Thyroid gland (tissue), 4 donors: ENCODE data around the gene GPC6. TPM values are rescaled to one million over a fixed set of nuclear protein-coding genes. Genes with fewer than 3 reads are reported as not detected.

Source experiments
- DNase-seq, 2 donors: peaks; one replicate each; pipeline ENCODE4 v3.0.0-alpha.2; 2019
- H3K27ac ChIP-seq, 3 donors: fragments of 200-600 bp; sonication (generic); 1 replicate in 2 of 3; 2 replicates in 1 of 3; pipeline ENCODE4 v1.5.1; 2016 to 2019; ENCODE audit warnings: mild to moderate bottlenecking in 1 of 3, moderate library complexity in 1 of 3
- H3K27me3 ChIP-seq: fragments of 200-600 bp; sonication (generic); one replicate; pipeline ENCODE4 v1.5.1; 2019
- H3K36me3 ChIP-seq, 2 donors: fragments of 200-600 bp; sonication (generic); one replicate each; pipeline ENCODE4 v1.5.1; 2016 to 2019
- H3K4me1 ChIP-seq, 2 donors: fragments of 200-600 bp; sonication (generic); one replicate each; pipeline ENCODE4 v1.5.1; 2017 to 2019
- H3K4me3 ChIP-seq, 3 donors: fragments of 200-600 bp; sonication (generic); replicated peaks in 1 of 3; 1 replicate in 2 of 3; 2 replicates in 1 of 3; pipeline ENCODE4 v1.5.1; 2016; ENCODE audit warnings: mild to moderate bottlenecking in 1 of 3
- H3K9me3 ChIP-seq: fragments of 200-600 bp; sonication (generic); one replicate; pipeline ENCODE4 v1.5.1; 2017
- POLR2A ChIP-seq, 2 donors: fragments of 450-650 bp; IDR thresholded peaks; one replicate each; pipeline ENCODE4 v1.6.1; 2017; ENCODE audit warnings: antibody characterized with exemption in 2 of 2, mild to moderate bottlenecking in 2 of 2, moderate library complexity in 1 of 2
- WGBS, 2 donors: methylation state at CpG; one replicate each; pipeline ENCODE4 v1.1.5; 2017; 5-methylcytosine and 5-hydroxymethylcytosine counted together
- intact Hi-C: fragments of 100-400 bp; cut with DNase I; formaldehyde crosslinking; loops from one replicate; pipeline ENCODE4 v1.15.1; 2023
- total RNA-seq, 4 donors: library from RNA; depleted of rRNA; stranded (reverse); fragments of >200 nt; gene quantifications; one replicate each; pipeline ENCODE4 v1.2.3, GENCODE V29; 2016
- TF ChIP-seq, protein P1 (sequence below), 6 experiments: fragments of 200-600 bp in 3 of 6; fragments of 450-650 bp in 3 of 6; sonication (generic) in 3 of 6; IDR thresholded peaks; one replicate each; pipeline ENCODE4 v1.5.1; 2016 to 2019; ENCODE audit warnings: antibody characterized with exemption in 6 of 6, mild to moderate bottlenecking in 2 of 6, inconsistent platforms in 1 of 6, moderate library complexity in 1 of 6

Gene GPC6
- total RNA-seq, 4 donors from 2014 or later = 2.8 to 13.4 (median 7.5) TPM

DNA sequence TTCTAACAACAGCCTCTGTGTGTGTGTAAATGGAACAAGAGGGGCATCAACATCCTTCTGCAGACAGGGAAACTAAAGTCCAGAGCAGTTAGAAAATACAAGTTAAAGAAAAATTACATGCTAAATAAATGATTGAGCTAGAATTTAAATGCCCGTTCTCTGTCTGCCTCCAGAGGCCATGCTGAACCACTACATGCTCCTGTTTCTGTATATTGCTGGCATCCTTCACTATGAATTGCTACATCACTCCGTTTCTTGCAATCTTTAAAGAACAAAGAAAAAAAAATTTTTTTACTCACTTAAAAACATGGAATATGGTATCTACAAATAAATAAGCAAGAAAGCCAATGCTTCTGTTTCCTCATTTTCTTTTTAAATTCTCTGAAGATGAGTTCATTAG, 1205.0 kb downstream of the GPC6 start:
- no peaks in the 10 kb centered on the region for H3K36me3 ChIP-seq
- intact Hi-C loops = no loop called here
- H3K4me3 ChIP-seq = no peak overlapping the region
- DNase-seq = no peak
- TF ChIP-seq, protein P1, sequence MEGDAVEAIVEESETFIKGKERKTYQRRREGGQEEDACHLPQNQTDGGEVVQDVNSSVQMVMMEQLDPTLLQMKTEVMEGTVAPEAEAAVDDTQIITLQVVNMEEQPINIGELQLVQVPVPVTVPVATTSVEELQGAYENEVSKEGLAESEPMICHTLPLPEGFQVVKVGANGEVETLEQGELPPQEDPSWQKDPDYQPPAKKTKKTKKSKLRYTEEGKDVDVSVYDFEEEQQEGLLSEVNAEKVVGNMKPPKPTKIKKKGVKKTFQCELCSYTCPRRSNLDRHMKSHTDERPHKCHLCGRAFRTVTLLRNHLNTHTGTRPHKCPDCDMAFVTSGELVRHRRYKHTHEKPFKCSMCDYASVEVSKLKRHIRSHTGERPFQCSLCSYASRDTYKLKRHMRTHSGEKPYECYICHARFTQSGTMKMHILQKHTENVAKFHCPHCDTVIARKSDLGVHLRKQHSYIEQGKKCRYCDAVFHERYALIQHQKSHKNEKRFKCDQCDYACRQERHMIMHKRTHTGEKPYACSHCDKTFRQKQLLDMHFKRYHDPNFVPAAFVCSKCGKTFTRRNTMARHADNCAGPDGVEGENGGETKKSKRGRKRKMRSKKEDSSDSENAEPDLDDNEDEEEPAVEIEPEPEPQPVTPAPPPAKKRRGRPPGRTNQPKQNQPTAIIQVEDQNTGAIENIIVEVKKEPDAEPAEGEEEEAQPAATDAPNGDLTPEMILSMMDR (IDR thresholded peaks at IDR 0.05) = no peak
- no peak for TF ChIP-seq POLR2A (IDR thresholded peaks at IDR 0.05)
- H3K27me3 ChIP-seq = no peaks in the 10 kb centered on the region
- no peak overlapping the region for H3K27ac ChIP-seq
- H3K4me1 ChIP-seq = no peaks in the 10 kb centered on the region
- H3K9me3 ChIP-seq = no peaks in the 10 kb centered on the region
- 81 to 89% methylated on average over 2 of the region's 2 CpGs for WGBS, 2 donors

DNA sequence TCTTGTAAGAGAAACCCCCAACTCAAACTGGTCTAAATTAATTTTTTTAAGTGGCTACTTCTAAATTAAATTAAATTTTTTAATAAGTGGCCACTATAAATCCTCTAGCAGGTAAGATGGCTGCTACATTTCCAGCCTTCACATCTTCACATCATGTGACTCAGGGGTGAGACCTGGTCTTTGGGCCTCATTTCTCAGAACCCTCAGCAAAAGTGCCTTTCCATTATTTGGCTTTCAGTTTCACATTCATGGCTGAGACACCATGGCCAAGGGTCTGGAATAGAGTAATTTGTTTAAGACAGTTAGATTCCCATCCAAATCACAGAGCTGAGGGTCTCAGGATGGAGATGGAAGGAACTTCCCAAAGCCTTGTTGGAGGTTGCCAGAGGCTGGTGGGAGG, 1205.4 kb downstream of the GPC6 start:
- H3K27me3 ChIP-seq = no peaks in the 10 kb centered on the region
- H3K4me3 ChIP-seq = no peak overlapping the region
- H3K36me3 ChIP-seq = no peaks in the 10 kb centered on the region
- intact Hi-C loops = no loop called here
- H3K4me1 ChIP-seq = no peaks in the 10 kb centered on the region
- TF ChIP-seq POLR2A (IDR thresholded peaks at IDR 0.05) = no peak
- TF ChIP-seq, protein P1 (IDR thresholded peaks at IDR 0.05) = no peak
- no peak overlapping the region for H3K27ac ChIP-seq
- no peaks in the 10 kb centered on the region for H3K9me3 ChIP-seq
- DNase-seq = no peak

DNA sequence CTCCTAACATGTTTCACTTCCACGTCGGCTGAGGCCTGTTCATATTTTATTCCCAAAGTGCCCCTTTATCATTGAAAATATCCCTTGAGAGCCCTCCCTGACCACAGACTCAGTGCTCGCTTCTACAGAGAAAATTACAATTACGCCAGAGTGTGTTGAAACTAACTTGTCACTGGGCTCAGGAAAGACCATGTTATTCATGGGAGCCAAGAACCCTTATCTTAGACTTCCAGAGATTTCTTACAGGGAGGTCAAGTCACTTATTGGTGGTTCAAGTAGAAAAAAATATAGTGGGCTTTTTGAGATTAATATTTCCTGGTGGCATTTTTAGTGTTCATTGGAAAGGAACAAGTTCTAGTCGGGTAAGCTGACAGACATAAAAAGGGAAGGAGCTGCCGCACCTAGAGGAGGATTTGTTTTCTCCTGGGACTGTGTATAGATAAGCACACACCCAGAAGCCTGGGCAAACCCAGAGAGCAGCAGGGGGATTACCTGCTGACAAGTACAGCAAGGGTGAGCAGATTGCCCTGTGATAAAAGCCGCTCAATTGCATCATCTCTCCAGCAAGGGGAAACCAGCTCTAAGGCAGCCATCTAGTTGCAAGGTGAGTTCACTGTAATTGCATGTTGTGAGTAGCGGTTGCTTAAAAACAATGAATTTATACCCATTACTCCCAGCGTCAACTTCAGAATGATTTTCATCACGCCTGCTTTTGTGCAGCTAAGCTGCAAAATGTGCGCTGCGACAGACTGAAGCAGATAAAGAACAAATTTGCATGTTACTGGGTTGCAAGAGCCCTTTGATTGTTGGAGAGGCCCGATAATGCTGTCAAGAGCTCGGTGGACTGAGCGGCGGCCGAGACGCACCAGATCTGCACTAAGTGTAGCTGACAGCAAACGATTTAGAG, 1206.7 kb downstream of the GPC6 start:
- DNase-seq = no peak
- 50 to 56% methylated on average over 19 of the region's 19 CpGs for WGBS, 2 donors
- intact Hi-C loops = no loop called here
- no peaks in the 10 kb centered on the region for H3K36me3 ChIP-seq
- H3K9me3 ChIP-seq = no peaks in the 10 kb centered on the region
- H3K27me3 ChIP-seq = no peaks in the 10 kb centered on the region
- H3K27ac ChIP-seq = no peak overlapping the region
- no peaks in the 10 kb centered on the region for H3K4me1 ChIP-seq
- no peak overlapping the region for H3K4me3 ChIP-seq
- no peak for TF ChIP-seq POLR2A (IDR thresholded peaks at IDR 0.05)
- TF ChIP-seq, protein P1 (IDR thresholded peaks at IDR 0.05) = no peak

DNA sequence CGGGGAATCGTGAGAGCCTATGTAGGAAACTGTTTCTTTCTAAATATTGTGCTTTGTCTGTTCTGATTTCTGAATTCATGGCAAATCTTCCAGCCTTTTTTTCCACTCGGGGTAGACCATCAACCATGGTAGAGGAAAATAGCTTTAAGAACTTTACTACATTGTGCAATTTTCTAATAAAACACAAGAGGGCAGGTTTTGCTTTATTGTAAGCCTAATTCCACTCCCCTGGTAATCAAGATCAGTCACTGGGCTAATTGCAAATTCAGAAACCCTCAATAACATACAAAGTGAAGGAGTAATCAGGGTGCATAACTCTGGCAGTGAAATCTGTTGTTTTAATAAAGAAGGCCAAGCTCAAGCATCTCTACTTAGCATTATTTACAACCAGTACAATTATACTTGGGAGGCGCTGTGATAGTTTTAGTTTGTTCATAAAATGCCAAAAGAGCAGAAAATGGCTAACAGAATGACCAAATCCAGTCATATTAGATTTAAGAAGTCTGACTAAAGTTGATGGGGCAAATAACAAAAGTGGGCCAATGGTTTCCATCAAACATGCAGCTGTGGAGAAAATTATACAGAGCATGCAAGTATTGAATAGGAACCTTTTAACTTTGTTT, 1209.1 kb downstream of the GPC6 start:
- no peaks in the 10 kb centered on the region for H3K27me3 ChIP-seq
- DNase-seq = no peak
- no peaks in the 10 kb centered on the region for H3K9me3 ChIP-seq
- H3K36me3 ChIP-seq = no peaks in the 10 kb centered on the region
- no peaks in the 10 kb centered on the region for H3K4me1 ChIP-seq
- H3K4me3 ChIP-seq = no peak overlapping the region
- no peak overlapping the region for H3K27ac ChIP-seq
- 42 to 48% methylated on average over 4 of the region's 4 CpGs for WGBS, 2 donors
- TF ChIP-seq, protein P1 (IDR thresholded peaks at IDR 0.05) = peak in 5 of 6 experiments; percentile 15 to 63 (median 50)
- TF ChIP-seq POLR2A (IDR thresholded peaks at IDR 0.05) = no peak
- intact Hi-C loops = loop anchor here (5.0 kb wide), 1 partner anchor 182 kb away; no protein-coding TSS in a partner anchor

DNA sequence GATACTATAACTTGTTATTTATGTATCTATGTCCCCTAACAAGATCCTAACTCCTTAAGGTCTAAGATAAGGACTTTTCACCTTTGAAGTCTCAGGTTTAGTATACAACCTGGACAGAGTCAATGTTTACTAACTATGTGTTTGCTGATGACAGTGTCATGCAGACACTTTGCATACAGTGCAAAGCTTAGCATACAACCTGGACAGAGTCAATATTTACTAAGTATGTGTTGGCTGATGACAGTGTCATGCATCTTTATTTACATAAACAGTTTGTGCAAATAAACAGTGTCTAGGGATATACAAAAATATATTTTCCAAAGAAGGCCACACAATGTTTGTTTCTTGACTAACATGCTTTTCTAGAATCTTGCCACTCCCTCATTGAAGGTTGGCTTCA, 1218.2 kb downstream of the GPC6 start:
- Histone ChIP-seq H3K4me1 (no peaks in the 10 kb centered on the region), H3K27ac (no peak overlapping the region), H3K4me3 (no peak overlapping the region), H3K36me3 (no peaks in the 10 kb centered on the region), H3K9me3 (no peaks in the 10 kb centered on the region), H3K27me3 (no peaks in the 10 kb centered on the region)
- intact Hi-C loops = no loop called here
- TF ChIP-seq POLR2A (IDR thresholded peaks at IDR 0.05) = no peak
- TF ChIP-seq, protein P1 (IDR thresholded peaks at IDR 0.05) = no peak
- no peak for DNase-seq
